ENCODE measurements around the gene MTERF4. TPM values are rescaled to one million over a fixed set of nuclear protein-coding genes. Genes with fewer than 3 reads are reported as not detected.

Gene MTERF4
- total RNA-seq, 1 donor from 2014 or later = 50.2 TPM

DNA sequence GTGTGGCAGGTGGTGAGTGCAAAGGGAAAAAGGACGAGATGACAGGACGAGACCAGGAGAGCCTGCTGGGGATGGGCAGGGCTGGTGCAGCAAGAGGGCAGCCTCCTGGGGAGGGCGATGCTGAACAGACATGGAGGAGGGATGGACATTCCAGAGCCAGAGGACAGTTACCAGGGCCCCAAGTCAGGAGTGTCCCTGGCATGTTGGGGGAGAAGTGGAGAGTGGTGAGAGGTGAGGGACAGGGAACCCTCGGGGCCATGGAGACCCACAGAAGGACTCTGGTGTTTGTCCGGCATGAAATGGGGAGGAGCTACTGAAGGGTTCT lies 19.0 kb downstream of the MTERF4 start:
- TF ChIP-seq, protein P1, sequence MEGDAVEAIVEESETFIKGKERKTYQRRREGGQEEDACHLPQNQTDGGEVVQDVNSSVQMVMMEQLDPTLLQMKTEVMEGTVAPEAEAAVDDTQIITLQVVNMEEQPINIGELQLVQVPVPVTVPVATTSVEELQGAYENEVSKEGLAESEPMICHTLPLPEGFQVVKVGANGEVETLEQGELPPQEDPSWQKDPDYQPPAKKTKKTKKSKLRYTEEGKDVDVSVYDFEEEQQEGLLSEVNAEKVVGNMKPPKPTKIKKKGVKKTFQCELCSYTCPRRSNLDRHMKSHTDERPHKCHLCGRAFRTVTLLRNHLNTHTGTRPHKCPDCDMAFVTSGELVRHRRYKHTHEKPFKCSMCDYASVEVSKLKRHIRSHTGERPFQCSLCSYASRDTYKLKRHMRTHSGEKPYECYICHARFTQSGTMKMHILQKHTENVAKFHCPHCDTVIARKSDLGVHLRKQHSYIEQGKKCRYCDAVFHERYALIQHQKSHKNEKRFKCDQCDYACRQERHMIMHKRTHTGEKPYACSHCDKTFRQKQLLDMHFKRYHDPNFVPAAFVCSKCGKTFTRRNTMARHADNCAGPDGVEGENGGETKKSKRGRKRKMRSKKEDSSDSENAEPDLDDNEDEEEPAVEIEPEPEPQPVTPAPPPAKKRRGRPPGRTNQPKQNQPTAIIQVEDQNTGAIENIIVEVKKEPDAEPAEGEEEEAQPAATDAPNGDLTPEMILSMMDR (IDR thresholded peaks at IDR 0.05) = no peak
- DNase-seq (ENCODE audit: low spot score in 2 of 2) = no peak
- H3K27ac ChIP-seq = no peak overlapping the region
- no peaks in the 10 kb centered on the region for H3K9me3 ChIP-seq
- intact Hi-C loops (cut with DNase I) = no loop called here
- no peak overlapping the region for H3K4me3 ChIP-seq
- peaks cover 20 to 58% of the 10 kb centered on the region in 2 donors for H3K36me3 ChIP-seq
- H3K4me1 ChIP-seq = no peaks in the 10 kb centered on the region
- H3K27me3 ChIP-seq = no peaks in the 10 kb centered on the region

DNA sequence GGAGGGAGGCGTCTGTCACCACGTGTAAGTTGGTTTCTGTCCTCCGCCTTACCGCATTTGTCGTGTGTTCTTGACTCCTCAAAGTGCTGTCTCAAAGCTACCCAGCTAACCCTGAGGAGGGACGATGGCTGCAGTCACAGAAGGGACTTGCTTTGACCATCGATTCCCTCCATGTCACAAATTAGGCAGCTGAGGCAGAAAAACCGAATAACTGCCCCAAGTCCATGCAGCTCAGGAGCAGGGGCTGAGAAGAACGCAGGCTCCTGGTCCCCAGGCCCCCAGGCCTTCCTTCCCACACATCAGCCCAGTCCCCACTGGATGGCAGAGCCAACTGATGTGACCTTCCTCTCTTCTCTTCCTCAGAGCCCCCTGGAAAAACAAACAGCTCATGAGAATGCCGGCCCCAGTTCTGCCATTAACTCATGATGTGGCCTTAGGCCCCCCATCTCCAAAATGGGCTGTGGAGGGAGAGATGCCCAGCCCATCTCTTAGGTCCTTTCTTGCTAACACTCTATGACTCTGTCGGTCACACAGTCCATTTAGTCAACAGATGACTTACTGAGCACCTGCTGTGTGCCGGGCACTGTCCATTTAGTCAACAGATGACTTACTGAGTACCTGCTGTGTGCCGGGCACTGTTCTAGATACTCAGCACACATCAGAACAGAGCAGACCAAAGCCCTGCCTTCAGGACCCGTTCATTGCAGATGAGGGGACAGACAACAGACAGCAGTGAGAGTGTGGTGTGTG lies 19.6 kb downstream of the MTERF4 start:
- Histone ChIP-seq H3K9me3 (no peaks in the 10 kb centered on the region), H3K36me3 (peaks cover 15 to 53% of the 10 kb centered on the region in 2 donors), H3K27me3 (no peaks in the 10 kb centered on the region), H3K4me1 (no peaks in the 10 kb centered on the region), H3K27ac (no peak overlapping the region), H3K4me3 (no peak overlapping the region)
- no peak for DNase-seq (ENCODE audit: low spot score in 2 of 2)
- TF ChIP-seq, protein P1 (IDR thresholded peaks at IDR 0.05) = no peak
- intact Hi-C loops (cut with DNase I) = no loop called here

DNA sequence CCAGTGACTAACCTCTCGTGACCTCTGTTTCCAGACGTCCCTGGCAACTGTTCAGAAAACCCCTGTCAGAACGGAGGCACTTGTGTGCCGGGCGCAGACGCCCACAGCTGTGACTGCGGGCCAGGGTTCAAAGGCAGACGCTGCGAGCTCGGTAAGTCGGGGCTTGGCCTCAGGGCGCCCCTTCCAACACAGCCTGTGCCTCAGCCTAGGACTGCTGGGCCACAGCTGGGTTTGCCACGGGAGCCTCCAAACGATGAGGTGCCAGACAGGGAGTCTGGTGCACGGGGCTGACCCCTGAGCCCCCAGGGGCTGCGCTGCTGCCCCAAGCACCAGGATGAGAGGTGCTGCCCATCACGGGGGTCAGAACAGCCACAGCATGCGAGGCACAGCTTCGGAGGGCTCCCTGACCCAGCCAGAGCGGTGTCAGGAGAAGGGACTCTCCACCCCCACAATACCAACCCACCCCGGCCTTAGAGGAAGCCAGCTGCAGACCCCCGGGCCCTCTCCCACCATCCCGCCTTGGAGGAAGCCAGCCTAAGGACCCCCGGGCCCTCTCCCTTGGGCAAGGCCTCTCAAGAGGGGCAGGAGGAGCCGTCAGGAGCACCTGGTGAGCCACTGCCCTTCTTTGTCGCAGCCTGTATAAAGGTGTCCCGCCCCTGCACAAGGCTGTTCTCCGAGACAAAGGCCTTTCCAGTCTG lies 20.3 kb downstream of the MTERF4 start:
- TF ChIP-seq, protein P1 (IDR thresholded peaks at IDR 0.05) = no peak
- H3K4me1 ChIP-seq = no peaks in the 10 kb centered on the region
- H3K27ac ChIP-seq = peak overlapping the region in 1 of 2 donors; percentile 11
- intact Hi-C loops (cut with DNase I) = no loop called here
- H3K36me3 ChIP-seq = peaks cover 7 to 46% of the 10 kb centered on the region in 2 donors
- no peaks in the 10 kb centered on the region for H3K27me3 ChIP-seq
- H3K4me3 ChIP-seq = no peak overlapping the region
- no peak for DNase-seq (ENCODE audit: low spot score in 2 of 2)
- H3K9me3 ChIP-seq = no peaks in the 10 kb centered on the region

DNA sequence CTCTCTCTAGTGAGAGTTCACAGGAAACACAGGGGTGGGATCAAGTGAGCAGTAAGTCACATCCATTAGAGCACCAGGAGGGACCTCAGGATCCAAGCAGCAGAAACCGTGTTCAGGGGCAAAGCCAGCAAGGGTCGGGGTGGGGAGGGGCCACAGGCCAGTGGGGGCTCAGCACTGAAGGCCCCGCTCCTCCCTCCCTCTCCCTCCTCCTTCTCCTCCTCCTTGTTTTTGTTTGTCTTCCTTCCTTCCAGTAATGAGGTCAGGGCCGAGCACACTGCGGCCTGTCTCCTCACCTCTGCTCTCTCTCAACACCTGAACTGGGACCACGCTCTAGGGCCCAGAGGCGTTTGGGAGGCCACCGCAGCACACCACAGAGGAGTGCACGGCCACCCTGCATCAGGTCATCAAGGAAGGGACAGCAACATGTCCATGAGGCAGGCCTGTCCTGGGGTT lies 20.9 kb downstream of the MTERF4 start:
- Histone ChIP-seq H3K4me3 (no peak overlapping the region), H3K27ac (peak overlapping the region in 1 of 2 donors; percentile 11), H3K36me3 (peaks cover 2 to 40% of the 10 kb centered on the region in 2 donors), H3K9me3 (no peaks in the 10 kb centered on the region), H3K4me1 (no peaks in the 10 kb centered on the region), H3K27me3 (no peaks in the 10 kb centered on the region)
- TF ChIP-seq, protein P1 (IDR thresholded peaks at IDR 0.05) = no peak
- DNase-seq (ENCODE audit: low spot score in 2 of 2) = no peak
- intact Hi-C loops (cut with DNase I) = no loop called here

DNA sequence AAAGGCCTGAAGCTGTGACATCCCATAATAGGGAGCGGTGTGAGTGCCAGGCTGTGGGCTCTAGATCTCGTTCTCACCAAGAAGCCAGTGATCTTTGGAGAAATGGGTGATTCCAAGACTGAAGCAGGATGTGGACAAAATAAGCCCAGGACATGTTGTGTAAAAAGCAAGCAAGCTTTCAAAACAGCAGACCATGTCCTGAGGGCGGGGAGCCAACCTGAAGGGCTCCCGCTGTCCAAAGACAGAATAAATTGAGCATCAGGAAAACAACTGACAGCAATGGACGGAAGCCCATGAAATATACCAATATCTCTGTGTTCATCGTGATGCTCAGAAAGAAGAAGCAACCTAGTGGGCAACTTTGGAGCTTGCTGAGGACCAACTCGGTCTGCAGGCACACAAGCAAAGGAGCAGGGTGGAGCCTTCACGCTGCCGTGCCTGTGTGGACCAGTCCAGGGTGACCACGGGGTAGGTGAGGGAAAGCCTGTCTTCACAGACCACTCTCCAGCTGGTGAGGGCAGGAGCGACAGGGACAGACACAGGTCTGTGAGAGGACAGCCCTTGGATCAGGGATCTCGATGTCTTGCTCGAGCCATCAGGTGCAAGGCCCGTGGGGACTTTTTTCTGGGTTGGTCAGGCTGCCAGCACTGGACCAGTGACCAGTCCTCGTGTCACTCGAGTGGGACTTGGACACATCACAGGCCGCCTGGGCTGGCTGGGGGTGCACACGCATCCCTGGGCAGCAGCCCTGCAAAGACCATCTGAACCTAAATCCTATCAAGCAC lies 21.5 kb downstream of the MTERF4 start:
- Histone ChIP-seq H3K27me3 (no peaks in the 10 kb centered on the region), H3K27ac (peak overlapping the region in 1 of 2 donors; percentile 11), H3K4me3 (no peak overlapping the region), H3K36me3 (peaks cover 0 to 35% of the 10 kb centered on the region in 2 donors), H3K4me1 (no peaks in the 10 kb centered on the region), H3K9me3 (no peaks in the 10 kb centered on the region)
- intact Hi-C loops (cut with DNase I) = no loop called here
- TF ChIP-seq, protein P1 (IDR thresholded peaks at IDR 0.05) = no peak
- no peak for DNase-seq (ENCODE audit: low spot score in 2 of 2)
